Dermis blood vessel endothelial cell (primary cell): ENCODE measurements around the gene RAD9A. TPM values are rescaled to one million over a fixed set of nuclear protein-coding genes. Genes with fewer than 3 reads are reported as not detected.
A peak's percentile ranks its signal among the peaks of the same experiment; 100 is the strongest.

ENCODE experiments used
- DNase-seq: peaks from one replicate; pipeline ENCODE4 v3.0.0; 2010
- total RNA-seq: library from RNA; depleted of rRNA; stranded (reverse); fragments of >200 nt; gene quantifications from 2 replicates; pipeline ENCODE4 v1.2.3, GENCODE V29; 2014

Gene RAD9A
- total RNA-seq, 1 donor from 2014 or later, result 5.6 TPM

- peak; percentile 34 for DNase-seq
Measured at GRCh38 chr11:67442504-67443404, 51.0 kb downstream of the RAD9A start.

- no peak for DNase-seq
Measured at GRCh38 chr11:67445515-67445914, 53.7 kb downstream of the RAD9A start.

Other genes with a start within 250 kb of the RAD9A start
- 40.0 and 56.8 TPM in 2 replicates for gene GRK2, start 125.5 kb upstream of the RAD9A start, total RNA-seq
- 29.1 and 32.3 TPM in 2 replicates for gene ANKRD13D, start 102.7 kb upstream of the RAD9A start, total RNA-seq
- gene SSH3, start 88.5 kb upstream of the RAD9A start, total RNA-seq, result 15.6 and 19.7 TPM in 2 replicates
- gene POLD4, start 38.4 kb upstream of the RAD9A start, total RNA-seq, result 41.8 and 54.1 TPM in 2 replicates
- gene CLCF1, start 18.4 kb upstream of the RAD9A start, total RNA-seq, result 2.0 and 3.0 TPM in 2 replicates
- gene PPP1CA, start 9.9 kb downstream of the RAD9A start, total RNA-seq, result 297 and 318 TPM in 2 replicates
- gene TBC1D10C, start 12.1 kb downstream of the RAD9A start, total RNA-seq, result 0.34 and 0.42 TPM in 2 replicates
- 0.17 and 0.23 TPM in 2 replicates for gene CARNS1, start 23.7 kb downstream of the RAD9A start, total RNA-seq
- 34.9 and 44.9 TPM in 2 replicates for gene RPS6KB2, start 36.5 kb downstream of the RAD9A start, total RNA-seq
- gene PTPRCAP, start 45.7 kb downstream of the RAD9A start, total RNA-seq, result 1.0 and 2.2 TPM in 2 replicates
- gene CORO1B, start 51.5 kb downstream of the RAD9A start, total RNA-seq, result 213 and 279 TPM in 2 replicates
- under 0.01 TPM in 1 of 2 replicates, not detected in the other for gene GPR152, start 60.7 kb downstream of the RAD9A start, total RNA-seq
- gene CABP4, start 63.4 kb downstream of the RAD9A start, total RNA-seq, result 1.0 and 4.9 TPM in 2 replicates
- 30.6 and 40.9 TPM in 2 replicates for gene TMEM134, start 77.3 kb downstream of the RAD9A start, total RNA-seq
- 81.0 and 124 TPM in 2 replicates for gene AIP, start 91.0 kb downstream of the RAD9A start, total RNA-seq
- 4.8 and 10.7 TPM in 2 replicates for gene PITPNM1, start 113.4 kb downstream of the RAD9A start, total RNA-seq
- gene CDK2AP2, start 116.2 kb downstream of the RAD9A start, total RNA-seq, result 25.2 and 42.2 TPM in 2 replicates
- not detected in 2 replicates for gene CABP2, start 131.5 kb downstream of the RAD9A start, total RNA-seq
- 833 and 1,138 TPM in 2 replicates for gene GSTP1, start 191.8 kb downstream of the RAD9A start, total RNA-seq
- gene NDUFV1, start 214.9 kb downstream of the RAD9A start, total RNA-seq, result 166 and 175 TPM in 2 replicates
- gene NUDT8, start 238.0 kb downstream of the RAD9A start, total RNA-seq, result 10.7 and 13.0 TPM in 2 replicates
- gene TBX10, start 247.8 kb downstream of the RAD9A start, total RNA-seq, result not detected in 2 replicates